ENCODE data around the gene AGO3.
"Not testable (repeated sequence)": the region's sequence is repeated elsewhere in the genome, so short reads cannot be mapped to it uniquely, and the experiment has no call there.

The AGO3 gene

DNA sequence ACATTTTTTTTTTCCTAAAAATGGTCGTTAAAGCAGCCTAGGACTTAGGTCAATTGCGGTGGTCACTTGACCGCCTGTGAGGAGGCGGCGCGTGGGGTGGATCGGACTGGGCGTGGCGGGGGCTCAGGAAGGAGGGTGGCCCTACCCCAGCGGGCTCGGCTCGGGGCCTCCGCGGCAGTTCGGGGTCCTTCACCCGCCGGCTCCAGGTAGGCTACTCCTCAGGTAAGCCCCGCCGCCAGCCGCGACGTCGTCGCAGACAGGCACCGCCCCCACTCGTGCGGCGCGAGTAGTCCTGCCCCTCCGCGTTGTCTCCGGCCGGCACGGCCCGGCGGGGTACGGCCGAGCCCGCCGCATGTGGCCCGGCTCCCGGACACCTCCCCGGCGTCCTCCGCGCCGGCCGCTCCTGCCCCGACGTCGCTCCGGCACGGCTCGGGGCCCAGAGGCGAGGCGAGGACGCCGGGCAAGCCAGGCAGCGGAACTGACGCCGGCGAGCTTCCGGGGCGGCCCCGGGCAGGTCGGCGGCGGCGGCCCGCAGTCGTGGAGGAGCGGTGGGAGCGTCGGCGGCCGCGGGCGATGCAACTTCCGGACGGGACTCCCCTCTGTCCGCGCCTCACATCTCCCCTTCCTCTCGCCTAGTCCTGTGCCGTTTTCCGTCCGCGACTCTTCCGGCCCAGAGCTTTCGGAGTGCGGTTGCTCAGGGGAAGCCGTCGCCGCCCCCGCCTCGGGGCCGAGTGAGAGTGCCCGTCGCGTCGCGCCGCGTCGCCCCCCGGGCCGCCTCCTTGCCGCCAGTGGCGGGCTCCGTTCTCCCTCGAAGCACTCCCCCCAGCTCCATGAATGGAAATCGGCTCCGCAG, at the start of gene AGO3:
TSS of gene AGO3 (plus strand) at position 513 of the 853 bp plus-strand sequence. CDS start at position 835, 322 bp downstream.
- peak; percentile 57 for DNase-seq (ENCODE audit: low read depth)

DNA sequence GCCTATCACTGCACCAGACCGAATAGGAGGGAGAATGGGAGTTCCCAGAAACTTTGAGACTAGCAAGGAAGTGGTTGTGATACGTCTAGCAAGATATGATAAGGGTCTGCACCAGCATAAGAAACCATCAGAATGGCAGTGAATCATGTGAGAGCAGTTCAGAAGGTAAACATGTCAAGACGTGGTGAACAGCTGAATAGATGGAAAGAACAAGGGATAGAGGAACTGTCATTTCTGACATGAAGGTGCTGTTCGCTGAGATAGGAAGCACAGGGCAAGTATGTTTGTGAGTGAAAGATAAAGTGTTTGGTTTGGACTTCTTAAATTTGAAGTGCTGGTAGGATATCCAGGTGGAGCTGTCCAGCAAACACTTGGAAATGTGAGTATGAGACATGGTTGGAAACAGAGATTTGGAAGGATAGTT, 49.0 kb upstream of the AGO3 start:
- no peak for DNase-seq (ENCODE audit: low read depth)

DNA sequence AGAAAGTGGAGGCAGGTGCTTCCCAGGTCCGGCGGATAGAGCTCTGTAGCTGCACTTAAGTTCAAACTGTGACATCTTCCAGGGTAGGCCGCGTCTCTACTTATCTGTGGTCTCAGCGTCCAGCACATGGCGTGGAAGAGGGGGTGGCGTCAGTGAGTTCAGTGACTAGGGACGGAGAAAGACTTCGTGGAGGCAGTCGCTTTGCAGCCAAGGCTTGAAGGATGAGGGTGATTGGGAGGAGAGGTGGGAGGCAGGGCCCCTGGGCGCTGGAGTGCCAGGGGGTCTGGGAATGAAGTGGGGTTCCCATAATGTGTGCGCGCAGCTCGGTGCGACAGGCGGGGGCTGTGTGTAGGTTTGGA, 48.3 kb upstream of the AGO3 start:
- no peak for DNase-seq (ENCODE audit: low read depth)

DNA sequence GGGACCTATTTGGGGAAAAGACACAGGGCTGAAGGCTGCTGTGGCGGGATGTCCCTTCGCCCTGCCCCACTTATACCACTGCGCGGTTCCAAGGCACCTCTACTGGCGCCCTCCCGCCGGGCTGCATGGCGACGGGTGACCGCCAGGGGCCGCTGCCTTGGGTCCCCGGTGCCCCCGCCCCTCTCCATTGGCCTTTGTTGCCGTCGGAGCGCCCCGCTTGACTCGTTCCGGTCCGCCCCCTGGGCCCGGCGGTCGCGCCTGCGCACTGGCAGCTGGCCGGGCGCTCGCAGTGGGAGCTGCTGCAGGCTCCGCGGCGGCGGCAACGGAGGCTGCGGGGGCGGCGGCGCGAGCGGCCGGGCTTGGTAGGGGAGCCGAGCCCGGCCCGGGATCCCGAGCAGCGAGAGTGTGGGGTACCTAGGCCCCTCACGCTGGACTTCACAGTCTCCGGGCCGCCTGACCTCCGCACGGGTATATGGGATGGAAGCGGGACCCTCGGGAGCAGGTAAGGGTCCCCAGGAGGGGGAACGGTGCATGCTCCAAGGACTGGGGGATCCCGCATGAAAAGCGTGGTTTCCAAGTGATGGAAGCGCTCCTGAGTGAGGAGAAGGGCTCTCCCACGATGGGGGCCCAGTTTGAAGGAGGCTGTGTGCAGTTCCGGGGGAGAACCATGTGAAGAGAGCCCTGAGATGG, 47.8 kb upstream of the AGO3 start, which contains the start of gene AGO1:
TSS of gene AGO1 (plus strand) at position 265 of the 690 bp plus-strand sequence. CDS start at position 478, 213 bp downstream.
- DNase-seq (ENCODE audit: low read depth) = peak; percentile 80

DNA sequence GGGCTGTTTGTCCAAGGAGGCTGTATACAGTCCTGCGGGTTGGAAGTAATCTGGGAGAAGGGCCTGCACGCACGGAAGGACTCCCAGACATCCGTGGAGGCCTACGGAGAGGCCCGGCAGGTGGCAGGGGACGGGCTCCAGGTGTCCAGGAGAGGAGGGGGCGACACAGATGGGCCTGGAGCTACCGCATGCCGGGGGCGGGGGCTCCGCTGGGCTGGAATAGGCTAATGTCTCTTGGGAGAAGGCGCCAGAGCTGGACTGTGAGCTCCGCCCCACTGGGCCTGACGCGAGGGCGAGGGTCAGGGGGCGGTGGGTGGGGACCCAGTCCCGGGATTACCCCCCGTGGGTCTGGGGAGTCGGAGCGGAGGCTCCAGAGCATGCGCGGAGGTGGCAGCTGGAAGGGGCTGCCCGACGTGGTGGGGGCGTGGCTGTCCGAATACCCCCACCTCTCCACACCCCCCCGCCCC, 47.2 kb upstream of the AGO3 start:
- peak; percentile 2 for DNase-seq (ENCODE audit: low read depth)

DNA sequence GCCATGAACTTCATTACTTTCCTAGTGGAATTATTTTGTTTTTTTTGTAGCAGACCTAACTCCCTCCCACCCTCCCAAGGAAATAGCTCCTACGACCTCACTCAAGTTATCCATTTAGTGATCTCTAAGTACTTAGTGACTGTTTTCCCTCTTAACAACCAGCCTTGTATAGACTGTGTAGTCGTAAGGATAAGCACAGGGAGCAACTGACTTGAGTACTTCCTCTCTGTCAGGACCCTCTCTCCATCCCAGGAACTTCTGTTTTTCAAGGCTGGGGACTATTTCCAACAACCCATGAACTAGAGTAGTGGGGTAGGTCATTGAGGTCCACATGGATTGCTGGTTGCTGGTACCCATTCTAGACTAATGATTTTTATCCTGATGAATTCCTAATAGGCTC, 46.0 kb upstream of the AGO3 start:
- DNase-seq (ENCODE audit: low read depth) = no peak

DNA sequence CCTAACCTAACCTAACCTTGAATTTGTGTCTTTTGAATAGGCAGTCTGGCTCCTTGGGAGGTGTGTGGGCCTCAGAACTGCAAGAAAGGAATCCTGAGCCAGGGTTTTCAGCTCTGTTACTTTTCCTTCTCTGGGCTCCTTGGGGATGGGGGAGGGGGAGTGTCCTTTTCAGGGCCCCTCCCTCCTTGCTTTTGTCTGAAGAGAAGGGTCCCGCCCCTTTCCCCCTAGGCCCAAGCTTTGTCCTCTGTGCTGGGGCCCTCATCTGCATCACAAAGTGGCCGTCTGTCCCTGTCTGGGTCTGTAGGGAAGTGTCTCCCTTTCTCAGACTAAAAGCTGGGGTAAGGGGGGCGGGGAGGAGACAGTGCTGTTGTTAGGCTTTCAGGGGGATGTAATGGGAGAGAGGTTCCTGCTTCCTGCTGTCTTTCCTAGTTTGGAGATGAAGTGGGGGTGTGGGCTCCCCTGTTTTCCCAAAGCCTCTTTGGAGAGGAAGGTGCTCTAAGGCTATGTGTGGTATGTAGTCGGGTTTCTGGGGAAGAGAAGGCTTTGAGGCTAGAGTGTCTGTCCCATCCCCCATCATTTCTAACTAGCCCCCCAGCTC, 44.8 kb upstream of the AGO3 start:
- no peak for DNase-seq (ENCODE audit: low read depth)

DNA sequence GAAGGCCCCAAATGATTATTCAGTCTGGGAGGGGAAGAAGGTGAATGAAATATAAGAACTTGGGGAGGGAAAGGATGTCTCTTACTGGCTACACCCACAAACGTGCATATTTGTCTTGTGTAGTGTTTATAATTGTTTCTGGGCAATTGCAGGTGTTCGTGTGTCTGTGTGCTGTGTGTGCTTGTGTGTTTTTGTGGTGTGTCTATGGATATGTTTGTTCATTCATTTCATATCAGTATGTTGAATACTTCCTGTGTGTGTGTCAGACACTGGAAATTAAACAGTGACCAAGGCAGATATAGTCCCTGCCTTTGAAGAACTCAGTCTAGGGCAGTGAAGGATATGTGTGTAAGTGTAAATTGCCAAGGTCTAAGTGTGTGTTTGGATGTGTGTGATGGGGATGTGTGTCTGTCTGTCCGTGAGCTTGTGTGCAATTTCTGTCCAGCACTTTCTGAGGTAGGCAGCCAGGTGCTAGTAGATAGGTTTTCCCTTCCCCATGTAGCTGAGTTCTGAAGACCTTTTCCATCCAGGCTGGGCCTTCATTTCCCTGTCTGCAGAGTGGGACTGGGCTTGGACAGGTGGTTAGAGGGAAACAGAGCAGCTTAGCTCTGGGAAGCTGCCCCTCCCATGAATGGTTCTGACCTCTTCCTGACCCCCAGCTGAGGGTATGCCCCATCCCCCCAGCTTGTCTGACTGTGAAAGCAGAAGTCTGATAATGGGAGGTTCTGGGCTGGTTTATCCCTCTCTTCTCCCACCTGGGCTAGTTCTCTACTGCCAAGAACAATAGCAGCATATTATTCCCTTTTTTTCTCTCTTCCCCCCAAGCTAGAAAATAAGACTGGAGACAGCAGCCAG, 44.1 kb upstream of the AGO3 start:
- DNase-seq (ENCODE audit: low read depth) = no peak

DNA sequence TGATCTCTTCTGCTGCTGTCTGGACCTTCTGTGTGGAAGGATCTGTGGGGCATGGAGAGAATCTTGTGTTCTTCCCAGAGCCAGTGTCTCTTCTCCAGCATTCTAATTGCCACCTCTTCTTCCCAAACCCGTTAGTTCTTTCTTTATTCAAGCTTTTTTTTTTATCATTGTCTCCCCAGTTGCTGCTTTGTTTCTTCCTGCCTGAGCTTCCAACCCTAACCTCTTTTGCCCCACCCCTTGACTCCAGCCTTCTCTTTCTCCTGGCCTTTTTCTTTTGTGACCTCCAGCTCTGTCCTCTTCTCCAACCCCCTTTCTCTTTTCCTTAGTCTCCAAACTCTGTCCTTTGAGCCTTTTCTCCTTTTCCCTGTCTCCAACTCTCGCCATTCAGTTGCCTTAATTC, 43.4 kb upstream of the AGO3 start:
- no peak for DNase-seq (ENCODE audit: low read depth)

DNA sequence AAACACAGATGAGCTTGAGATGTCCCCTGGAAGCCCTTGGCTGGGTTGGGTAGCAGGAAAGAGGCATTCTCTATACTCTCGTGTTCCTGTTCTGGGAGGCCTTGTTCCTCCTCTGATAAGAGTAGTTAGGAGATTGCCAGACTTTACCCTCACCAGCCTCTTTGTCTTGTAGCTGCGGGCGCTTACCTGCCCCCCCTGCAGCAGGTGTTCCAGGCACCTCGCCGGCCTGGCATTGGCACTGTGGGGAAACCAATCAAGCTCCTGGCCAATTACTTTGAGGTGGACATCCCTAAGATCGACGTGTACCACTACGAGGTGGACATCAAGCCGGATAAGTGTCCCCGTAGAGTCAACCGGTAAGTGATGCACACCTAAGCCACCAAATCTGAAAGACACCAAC, 42.6 kb upstream of the AGO3 start:
- DNase-seq (ENCODE audit: low read depth) = no peak

DNA sequence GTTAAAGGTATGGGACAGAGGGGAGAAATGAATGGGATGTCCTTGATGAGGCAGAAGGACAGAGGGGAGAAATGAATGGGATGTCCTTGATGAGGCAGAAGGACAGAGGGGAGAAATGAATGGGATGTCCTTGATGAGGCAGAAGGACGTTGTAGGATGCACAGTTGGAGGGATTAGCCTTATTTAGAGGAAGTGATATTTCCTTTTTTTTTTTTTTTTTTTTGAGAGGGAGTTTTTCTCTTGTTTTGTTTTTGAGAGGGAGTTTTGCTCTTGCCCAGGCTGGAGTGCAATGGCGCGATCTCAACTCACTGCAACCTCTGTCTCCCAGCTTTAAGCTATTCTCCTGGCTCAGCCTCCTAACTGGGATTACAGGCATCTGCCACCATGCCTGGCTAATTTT, 41.9 kb upstream of the AGO3 start:
- DNase-seq (ENCODE audit: low read depth) = not testable (repeated sequence)

DNA sequence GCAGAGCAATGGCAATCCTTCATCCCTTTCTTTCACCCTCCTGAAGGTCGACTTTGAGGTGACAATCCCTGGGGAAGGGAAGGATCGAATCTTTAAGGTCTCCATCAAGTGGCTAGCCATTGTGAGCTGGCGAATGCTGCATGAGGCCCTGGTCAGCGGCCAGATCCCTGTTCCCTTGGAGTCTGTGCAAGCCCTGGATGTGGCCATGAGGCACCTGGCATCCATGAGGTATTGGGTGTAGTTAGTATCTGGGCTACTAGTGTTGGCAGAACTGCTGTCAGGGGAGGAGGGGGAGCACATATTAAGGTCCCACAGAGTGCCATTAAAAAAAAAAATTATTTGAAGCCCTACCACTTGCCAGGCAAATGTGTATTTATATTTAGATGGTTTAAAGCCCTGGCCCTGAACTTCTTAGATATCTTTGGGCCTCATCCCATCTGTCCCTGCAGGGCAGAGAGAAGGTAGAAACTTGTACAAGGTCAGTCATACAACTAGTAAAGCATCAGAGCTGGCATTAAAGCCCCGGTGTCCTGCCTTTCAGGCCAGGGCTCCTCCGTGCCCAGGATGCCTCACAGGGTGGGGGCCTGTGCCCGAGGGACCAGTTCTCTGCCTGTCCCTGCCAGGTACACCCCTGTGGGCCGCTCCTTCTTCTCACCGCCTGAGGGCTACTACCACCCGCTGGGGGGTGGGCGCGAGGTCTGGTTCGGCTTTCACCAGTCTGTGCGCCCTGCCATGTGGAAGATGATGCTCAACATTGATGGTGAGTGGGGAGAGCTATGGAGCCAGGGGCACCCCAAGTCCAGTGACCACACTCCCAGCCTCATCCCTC, 37.6 kb upstream of the AGO3 start:
- no peak for DNase-seq (ENCODE audit: low read depth)

DNA sequence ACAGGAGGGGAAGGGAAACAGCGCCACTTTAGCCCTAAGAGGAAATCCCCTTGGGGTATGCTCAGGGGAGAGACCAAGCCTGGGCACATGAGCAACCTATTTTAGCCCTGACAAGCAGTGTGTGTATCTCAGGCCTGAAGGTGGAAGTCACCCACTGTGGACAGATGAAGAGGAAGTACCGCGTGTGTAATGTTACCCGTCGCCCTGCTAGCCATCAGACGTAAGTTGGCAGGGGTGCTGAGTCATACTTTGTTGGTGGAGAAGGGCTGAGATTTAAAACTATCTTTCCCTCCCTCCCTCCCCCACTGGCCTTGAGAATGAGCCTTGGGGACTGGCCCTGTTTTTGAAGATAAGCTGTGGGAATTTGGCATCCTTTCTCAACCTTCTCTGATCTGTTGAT, 36.7 kb upstream of the AGO3 start:
- no peak for DNase-seq (ENCODE audit: low read depth)

DNA sequence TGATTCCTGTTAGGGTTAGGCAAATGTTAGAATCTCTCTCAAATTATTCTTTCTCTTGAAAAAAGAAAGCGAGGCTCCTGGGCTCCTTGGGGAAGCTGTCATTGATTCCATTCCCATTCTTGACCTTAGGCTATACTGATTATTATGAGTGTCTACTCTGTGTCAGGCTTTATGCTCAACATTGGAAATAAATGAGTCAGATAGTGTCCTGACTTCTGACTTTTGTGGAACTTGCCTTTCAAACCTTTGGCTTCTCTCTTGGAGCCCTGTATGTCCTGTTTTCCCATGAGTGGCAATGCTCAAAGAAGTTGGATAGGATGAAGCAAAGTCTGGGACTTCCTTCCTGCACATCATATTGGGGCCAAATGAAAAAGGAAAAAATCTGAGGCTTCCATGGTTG, 36.2 kb upstream of the AGO3 start:
- no peak for DNase-seq (ENCODE audit: low read depth)

DNA sequence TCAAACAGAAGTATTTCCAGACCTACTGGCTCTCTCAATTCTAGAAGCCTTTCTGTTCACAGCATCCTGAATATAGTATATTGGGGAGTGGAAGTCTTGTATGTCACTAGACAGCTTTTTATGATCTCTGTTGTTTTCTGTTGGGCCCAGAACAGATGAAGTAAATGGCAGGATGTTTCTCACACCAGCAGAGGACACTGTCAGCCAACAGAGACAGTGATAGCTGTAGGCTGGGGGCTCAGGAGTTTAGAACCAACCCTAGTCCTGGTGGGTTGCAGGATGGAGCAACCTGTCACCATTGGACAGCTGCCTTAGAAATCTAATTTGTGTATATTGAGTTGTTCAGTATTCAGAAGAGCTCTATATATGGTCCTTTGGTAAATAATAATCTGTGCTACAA, 31.0 kb upstream of the AGO3 start:
- no peak for DNase-seq (ENCODE audit: low read depth)

DNA sequence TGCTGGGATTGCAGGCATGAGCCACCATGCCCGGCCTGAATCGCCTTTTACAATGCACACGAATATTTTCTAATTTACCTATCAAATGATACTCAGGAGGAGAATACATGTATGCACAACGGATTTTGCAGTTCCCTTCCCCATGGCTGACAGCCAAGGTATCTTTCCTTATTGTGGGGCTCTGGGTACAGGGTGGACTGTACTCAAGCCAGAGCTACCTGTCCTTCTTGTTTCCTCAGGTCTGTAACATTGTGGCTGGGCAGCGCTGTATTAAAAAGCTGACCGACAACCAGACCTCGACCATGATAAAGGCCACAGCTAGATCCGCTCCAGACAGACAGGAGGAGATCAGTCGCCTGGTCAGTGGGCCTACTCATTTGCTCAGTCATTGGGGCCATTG, 29.7 kb upstream of the AGO3 start:
- no peak for DNase-seq (ENCODE audit: low read depth)

DNA sequence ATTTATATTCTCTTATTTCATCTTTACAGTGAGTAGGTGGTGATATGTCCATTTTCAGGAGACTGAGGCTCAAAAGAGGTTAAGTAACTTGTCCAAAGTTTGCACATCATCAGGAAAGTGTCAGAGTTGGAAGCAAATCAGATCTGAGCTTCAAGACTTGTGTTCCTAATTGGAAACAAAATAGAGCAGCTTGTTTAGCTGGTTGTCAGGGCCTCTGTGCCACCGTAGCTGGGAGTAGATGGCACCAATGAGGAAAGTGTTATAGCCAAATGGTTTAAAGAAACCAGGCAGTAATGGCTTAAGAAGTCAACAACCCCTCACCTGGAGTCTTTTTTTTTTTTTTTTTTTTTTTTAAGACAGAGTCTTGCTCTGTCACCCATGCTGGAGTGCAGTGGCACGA, 28.2 kb upstream of the AGO3 start:
- no peak for DNase-seq (ENCODE audit: low read depth)

DNA sequence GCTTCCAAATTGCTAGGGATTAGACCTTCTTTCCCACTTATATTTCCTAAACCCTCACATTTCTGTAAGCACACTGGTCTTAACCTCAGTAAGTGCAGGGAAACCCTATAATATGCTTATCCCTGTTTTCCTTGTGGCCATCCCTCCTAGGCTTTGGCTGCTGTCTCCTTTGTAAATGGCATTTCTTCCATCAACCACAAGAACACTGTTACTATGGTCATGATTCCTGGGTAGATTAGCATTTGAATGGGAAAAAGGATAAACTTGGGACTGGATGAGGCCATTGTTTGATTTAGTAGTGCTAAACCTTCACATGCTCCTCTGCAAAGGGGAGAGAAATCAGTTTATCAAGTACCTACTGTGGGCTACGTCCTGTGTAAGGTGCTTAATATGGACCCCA, 16.2 kb upstream of the AGO3 start:
- no peak for DNase-seq (ENCODE audit: low read depth)

DNA sequence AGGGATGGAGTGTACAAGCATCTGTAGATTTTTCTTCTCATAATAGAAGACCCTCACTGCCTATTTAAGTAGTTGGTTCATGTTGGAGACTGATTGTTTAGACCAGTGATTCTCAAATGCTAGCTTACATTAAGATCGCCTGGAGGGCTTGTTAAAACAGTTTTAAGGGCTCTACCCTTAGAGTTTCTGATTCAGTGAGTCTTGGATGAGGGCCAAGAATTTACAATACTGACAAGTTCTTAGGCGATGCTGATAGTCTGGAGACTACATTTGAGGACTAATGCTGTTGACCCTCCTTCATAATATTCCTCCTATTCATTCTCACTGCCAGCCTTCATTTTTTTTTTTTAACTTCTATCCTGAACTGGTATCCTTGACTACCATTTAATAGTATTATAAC, 15.2 kb upstream of the AGO3 start:
- no peak for DNase-seq (ENCODE audit: low read depth)

DNA sequence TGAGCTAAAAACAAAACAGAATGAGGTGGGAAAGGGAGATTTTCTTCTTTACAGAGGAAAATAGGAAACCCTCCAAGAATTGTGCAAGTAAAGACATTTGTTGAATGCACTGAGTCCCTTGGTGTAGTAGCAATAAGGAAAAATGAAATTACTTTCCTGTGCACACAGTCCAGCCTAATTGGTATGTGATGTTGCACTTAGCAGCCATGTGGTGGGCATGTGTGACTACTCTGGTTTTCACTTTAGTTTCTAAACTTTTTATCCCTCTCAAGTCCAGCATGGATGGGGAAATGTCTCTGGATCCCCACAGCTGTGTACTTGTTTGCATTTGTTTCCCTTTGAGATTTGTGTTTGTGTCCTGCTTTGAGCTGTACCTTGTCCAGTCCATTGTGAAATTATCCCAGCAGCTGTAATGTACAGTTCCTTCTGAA, 7.1 kb upstream of the AGO3 start:
- no peak for DNase-seq (ENCODE audit: low read depth)

DNA sequence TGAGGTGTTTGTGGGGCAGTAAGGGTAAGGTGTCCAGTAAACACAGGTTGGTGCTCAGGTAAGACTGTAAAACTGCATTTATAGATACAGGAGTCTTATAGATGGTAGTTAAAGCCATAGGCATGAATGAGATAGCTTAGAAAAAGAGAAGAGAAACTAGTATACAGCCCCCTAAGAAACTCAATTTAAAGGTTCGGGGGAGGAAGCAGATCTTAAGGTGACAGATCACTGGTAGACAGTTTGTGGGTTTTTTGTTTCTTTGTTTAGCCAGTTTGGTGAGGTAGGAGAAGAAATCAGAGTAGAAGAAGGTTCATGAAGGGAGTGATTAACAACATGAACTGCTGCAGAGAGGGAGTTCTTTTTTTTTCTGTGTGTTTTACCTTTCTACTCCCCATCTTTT, 6.1 kb upstream of the AGO3 start:
- no peak for DNase-seq (ENCODE audit: low read depth)
